CMK (cell line): Measurements from ENCODE around the gene SERINC5.
A peak's percentile ranks its signal among the peaks of the same experiment; 100 is the strongest.
"Not testable (repeated sequence)": the region's sequence is repeated elsewhere in the genome, so short reads cannot be mapped to it uniquely, and the experiment has no call there.

Source experiments
- DNase-seq: peaks from one replicate; pipeline ENCODE4 v3.0.0-alpha.2; 2010; ENCODE audit warnings: low read depth

The SERINC5 gene

DNA sequence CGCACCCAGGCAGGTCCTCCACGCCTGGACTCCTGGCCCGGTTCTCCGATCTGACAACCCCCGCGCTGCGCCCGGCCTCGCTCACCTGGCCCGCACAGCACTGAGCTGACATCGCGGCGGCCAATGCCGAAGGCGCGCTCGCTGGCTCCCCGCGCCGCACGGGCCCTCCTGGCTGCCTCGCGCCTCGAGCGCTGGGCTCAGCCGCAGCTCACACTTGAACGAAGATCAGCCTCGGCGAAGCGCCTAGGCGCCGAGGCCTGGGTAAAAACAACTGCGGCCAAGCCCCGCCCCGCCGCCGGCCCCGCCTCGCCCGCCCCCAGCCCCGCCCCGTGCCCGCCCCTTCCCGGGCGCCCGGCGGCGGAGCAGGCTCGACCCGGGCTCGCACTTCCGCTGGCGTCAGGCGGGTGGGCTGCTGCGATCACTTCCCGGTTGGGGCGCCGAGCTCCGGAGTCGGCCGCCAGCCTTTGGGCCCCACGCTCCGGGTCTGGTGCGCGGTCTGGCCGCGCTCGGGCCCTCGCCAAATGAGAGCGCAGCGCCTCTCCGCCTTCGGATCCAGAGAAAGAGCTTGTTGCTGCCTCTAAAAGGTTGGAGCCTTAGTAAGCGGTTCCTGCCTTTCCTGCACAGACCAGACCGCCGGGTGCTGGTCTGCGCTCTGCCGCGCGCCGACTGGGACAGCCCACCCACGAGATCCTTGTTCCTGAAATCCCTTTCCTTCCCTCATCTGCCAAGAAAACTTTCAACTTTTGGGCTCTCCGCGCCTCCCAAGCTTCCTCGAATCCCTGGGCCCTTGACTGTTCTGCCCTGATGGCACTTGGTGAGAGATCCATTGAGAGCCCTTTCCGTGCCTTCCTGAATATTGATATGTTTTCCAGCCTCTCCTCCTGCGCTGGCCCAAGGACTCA is at the start of gene SERINC5:
TSS of gene SERINC5 (minus strand) at position 238 of the 902 bp plus-strand sequence. CDS start at position 112, 126 bp downstream.
- peak; percentile 41 for DNase-seq

DNA sequence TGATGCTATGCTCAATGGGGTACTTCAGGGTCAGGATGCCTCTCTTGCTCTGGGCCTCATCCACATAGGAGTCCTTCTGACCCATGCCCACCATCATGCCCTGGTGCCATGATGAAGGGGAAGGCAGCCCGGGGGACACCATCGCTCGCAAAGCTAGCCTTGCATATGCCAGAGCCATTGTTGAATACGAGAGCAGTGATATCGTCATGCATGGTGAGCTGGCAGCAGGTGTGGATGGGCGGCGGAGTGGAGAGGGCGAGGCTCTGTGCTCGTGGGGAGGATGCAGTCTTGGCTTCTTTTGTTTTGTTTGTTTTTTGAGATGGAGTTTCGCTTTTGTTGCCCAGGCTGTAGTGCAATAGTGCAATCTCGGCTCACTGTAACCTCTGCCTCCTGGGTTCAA is 46.8 kb upstream of the SERINC5 start:
- no peak for DNase-seq

DNA sequence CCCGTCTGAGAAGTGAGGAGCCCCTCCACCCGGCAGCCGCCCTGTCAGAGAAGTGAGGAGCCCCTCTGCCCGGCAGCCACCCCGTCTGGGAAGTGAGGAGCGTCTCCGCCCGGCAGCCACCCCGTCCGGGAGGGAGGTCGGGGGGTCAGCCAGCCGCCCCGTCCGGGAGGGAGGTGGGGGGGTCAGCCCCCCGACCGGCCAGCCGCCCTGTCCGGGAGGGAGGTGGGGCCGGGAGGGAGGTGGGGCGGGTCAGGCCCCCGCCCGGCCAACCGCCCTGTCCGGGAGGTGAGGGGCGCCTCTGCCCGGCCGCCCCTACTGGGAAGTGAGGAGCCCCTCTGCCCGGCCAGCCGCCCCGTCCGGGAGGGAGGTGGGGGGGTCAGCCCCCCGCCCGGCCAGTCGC is 45.5 kb upstream of the SERINC5 start:
- not testable (repeated sequence) for DNase-seq

DNA sequence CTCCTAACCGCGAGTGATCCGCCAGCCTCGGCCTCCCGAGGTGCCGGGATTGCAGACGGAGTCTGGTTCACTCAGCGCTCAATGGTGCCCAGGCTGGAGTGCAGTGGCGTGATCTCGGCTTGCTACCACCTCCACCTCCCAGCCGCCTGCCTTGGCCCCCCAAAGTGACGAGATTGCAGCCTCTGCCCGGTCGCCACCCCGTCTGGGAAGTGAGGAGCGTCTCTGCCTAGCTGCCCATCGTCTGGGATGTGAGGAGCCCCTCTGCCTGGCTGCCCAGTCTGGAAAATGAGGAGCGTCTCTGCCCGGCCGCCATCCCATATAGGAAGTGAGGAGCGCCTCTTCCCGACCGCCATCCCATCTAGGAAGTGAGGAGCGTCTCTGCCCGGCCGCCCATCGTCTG is 44.9 kb upstream of the SERINC5 start:
- not testable (repeated sequence) for DNase-seq

DNA sequence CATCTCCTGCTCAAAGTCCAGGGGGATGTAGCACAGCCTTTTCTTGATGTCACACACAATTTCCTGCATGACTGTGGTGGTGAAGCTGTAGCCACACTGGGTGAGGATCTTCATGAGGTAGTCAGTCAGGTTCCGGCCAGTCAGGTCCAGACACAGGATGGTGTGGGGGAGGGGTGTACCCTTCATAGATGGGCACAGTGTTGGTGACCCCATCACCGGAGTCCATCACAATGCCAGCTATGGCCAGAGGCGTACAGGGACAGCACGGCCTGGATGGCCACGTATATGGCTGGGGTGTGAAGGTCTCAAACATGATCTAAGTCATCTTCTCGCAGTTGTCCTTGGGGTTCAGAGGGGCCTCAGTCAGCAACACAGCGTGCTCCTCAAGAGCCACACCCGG is 44.3 kb upstream of the SERINC5 start:
- DNase-seq, result no peak

DNA sequence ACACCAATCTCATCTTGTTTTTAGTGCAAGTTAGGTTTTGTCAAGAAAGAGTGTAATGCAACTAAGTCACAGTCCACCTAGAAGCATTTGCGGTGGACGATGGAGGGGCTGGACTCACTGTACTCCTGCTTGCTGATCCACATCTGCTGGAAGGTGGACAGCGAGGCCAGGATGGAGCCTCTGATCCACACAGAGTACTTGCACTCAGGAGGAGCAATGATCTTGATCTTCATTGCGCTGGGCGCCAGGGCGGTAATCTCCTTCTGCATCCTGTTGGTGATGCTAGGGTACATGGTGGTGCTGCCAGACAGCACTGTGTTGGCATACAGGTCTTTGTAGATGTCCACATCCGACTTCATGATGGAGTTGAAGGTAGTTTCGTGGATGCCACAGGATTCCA is 43.8 kb upstream of the SERINC5 start:
- DNase-seq, result no peak

DNA sequence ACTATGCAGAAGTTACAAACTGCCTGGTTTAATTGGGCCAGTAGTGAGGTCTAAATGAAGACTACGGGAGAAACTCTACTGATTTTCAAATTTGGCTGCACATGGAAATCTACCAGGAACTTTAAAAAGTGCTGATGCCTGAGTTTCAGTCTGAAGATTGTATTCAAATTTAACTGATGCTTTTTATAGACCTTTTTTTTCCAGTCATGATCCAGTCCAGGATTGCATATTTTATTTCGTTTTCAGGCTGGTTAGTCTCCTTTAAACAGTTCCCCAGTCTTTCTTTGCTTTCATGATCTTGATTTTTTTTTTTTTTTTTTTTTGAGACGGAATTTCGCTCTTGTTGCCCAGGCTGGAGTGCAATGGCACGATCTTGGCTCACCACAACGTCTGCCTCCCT is 40.3 kb upstream of the SERINC5 start:
- DNase-seq, result no peak

DNA sequence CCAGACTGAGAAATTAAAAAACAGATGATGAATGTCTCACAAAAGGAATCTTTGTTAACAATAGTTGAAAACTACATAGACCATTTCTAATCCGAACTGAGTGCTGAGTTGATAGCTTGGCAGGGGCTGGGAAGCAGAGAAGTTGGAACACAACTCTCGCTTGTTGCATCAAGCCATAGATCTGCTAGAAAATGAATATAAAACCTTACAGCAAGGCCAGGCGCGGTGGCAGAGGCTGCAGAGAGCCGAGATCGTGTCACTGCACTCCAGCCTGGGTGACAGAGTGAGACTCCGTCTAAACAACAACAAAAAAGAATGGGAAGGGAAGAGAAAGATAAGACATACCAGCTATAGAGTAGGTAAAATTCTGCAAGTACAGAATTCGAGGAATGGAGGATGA is 35.9 kb upstream of the SERINC5 start:
- DNase-seq, result no peak

DNA sequence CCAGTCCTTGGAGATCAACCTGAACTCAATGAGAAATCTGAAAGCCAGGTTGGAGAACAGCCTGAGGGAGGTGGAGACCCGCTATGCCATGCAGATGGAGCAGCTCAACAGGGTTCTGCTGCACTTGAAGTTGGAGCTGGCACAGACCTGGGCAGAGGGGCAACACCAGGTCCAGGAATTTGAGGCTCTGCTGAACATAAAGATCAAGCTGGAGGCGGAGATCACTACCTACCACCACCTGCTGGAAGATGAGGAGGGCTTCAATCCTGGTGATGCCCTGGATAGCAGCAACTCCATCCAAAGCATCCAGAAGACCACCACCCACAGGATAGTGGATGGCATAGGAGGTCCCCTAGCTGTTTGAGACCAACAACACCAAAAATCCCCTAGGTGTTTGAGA is 33.5 kb upstream of the SERINC5 start:
- no peak for DNase-seq

DNA sequence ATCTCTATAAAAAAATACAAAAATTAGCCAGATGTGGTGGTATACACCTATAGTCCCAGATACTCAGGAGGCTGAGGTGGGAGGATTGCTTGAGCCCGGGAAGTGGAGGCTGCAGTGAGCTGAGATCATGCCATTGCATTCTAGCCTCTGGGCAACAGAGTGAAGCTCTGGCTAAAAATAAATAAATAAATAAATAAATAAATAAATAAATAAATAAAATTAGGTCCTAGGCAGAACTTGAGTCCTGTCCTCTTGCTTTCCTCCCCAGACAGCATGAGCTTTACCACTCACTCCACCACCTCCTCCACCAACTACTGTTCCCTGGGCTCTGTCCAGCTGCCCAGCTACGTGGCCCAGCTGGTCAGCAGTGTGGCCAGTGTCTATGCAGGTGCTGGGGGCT is 32.3 kb upstream of the SERINC5 start:
- no peak for DNase-seq

DNA sequence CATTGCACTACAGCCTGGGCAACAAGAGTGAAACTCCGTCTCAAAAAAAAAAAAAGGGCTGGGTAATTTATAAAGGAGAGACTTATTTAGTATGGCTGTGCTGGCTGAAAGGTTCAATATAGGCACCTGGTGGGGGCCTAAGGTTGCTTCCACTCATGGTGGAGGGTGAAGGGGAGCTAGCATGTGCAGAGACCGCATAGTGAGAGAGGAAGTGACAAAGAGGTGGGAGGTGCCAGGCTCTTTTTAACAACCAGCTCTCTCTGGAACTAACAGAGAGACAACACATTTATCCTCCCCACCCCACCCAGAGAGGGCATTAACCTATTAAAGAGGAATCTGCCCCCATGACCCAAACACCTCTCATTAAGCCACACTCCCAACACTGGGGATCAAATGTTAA is 28.9 kb upstream of the SERINC5 start:
- DNase-seq, result no peak

DNA sequence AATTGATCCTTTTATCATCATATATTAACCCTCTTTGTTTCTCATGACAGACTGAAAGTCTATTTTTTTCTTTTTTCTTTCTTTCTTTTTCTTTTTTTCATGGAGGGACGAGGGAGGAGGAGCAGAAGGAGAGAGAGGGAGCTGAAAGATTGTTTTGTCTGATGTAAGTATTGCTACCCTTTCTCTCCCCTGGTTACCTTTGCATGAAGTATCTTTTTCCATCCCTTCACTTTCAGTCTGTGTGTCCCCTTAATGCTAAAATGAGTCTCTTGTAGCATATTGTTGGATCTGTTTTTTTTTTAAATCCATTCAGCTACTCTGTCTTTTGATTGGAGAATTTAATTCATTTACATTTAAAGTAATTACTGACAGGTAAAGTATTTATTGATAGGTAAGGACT is 27.5 kb upstream of the SERINC5 start:
- DNase-seq, result no peak

DNA sequence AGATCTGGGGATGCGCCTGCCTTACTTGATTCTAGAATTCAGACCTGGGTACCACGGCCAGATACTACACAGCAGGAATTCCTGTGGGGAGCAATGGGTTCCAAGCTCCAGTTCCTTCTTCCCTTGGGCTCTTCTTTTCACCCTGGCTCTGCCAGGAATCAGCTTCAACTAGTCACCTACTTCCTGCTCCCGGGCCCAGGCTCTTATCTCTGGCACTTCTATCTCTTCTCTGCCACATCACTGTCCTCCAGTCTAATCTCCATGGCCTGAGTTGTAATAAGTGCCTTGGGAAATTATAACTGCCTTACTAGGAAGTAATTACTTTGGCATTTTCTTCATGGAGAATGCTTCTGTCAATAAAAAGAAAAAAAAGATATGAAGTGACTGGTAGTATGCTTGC is 26.2 kb upstream of the SERINC5 start:
- no peak for DNase-seq

DNA sequence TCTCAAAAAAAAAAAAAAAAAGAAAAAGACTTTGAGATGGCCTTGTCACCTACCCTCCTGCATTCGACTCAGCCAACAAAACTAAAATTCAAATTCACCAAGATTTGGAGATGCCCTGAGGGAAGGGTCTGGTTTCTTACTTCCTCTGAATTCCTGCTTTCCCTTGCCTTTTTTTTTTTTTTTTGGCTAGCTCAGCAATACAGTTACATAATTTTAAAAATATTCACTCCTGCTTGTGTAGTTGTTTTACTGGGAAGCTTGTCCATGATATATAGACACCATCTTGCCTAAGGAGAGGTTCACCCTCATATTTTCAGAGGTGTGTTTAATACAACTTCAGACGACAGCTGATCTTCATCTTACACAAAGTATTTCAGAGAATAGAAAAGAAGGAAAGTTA is 21.3 kb upstream of the SERINC5 start:
- DNase-seq, result no peak

DNA sequence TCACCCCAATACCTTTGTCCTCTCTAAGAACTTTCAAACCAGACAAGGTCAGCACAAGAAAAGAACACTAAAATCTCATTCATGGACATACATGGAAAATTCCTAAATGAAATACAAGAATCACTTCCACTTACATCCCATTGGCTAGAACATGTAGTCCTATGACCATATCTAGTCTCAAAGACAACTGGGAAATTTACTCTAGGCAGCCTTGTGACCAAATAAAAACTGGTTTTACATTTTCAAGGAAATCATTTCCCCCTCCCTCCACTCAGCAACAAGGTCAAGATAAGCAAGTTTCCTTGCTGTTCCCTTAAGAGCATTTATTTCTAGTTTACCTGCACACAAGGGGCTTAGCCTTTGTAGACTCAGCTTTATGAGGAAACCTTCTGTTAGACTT is 20.3 kb upstream of the SERINC5 start:
- no peak for DNase-seq

DNA sequence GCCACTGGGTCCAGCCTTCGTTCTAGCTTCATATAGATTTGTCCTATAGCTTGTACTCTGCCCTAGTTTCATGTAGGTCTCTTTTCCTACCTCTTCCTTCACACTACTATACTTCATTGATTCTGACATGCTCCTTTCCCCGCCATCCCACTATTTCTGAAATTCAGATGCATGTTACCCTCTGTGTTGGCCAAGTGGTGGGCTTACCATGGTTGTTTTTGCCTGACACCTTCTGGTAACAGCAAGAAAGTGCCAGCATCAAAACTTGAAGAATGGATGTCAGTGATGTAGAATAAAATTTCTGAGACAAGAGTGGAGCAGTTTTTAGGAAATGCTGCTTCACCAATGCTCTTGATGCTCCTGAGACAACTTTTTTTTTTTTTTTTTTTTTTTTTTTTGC is 19.5 kb upstream of the SERINC5 start:
- DNase-seq, result no peak

DNA sequence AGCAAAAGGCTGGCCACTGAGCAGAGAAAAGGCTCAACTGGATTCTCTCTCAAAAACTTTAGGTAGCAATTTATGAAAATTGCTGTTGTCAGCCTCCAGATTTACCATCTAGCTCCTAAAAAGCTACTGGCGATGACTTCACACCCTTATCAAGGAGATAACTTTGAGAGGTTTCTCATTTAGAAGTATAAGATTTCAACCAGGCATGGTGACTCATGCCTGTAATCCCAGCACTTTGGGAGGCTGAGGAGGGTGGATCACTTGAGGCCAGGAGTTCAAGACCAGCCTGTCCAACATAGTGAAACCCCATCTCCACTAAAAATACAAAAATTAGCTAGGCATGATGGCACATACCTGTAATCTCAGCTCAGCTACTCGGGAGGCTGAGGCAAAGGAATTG is 14.7 kb upstream of the SERINC5 start:
- DNase-seq, result not testable (repeated sequence)

DNA sequence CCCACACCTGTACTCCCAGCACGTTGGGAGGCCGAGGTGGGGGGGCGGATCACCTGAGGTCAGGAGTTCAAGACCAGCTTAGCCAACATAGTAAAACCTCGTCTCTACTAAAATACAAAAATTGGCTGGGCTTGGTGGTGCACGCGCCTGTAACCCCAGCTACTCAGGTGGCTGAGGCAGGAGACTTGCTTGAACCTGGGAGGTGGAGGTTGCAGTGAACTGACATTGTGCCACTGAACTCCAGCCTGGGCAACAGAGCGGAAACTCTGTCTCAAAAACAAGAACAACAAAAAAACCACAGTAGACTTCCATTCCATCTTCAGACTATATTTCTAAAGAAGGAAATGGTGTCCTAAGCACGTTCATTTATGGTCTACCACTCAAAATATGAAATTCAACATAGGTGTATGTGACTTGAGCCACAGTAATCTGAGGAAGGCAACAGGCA is 14.2 kb upstream of the SERINC5 start:
- DNase-seq, result no peak

DNA sequence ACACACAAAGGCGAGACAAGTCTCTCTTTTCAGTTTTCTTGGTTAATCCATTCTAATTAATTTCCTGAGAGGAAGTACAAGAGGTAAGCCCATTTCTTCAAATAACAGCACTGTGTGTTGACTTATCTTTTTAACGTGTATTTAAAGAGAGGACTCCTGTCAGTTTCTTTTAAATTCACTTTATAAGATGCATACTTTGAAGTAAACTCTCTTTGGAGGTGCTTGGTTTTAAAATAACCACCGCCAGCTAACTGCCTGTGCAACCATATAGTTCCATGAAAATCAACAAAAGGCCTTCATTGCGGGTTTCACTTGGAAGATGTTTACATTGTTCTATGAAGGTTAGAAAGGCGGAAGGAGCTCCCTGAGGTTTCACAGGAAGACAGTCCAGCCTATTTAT is 13.1 kb upstream of the SERINC5 start:
- DNase-seq, result no peak

DNA sequence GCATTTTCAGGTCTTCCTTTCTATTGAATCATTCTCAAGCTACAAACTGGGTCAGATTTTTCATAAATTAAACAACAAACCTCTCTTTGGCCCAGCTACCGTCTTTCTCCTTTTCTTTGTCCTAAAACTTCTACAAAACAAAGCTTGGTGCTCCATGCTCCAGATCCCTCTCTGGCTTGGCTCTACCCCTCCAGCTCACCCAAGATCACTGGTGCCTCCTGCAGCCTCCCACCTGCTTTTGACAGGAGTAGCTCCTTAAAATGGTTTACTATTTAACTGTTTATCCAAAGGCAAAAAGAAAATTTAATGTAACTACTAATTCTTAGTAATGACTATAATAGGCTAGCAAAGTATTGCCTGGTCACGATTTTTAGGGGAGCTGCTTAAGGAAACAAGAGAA is 10.7 kb upstream of the SERINC5 start:
- no peak for DNase-seq

DNA sequence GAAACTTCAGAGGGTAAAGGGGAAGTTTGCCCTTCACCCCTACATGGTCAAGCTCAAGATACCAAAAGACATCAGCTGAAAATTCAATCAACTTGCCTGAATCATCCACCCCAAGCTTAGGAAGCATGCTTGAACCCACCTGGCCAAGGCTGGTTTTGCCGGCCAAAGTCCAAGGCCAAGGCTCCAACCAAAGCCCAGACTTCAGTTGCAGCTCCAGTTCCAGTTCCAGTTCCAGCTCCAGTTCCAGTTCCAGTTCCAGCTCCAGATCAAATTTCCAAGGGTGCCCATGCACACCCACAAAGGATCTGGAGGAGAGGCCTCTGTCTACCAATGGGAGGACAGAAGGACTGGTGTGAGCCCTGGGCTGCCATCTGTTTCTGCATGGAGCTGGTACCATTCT is 4.6 kb upstream of the SERINC5 start:
- no peak for DNase-seq

DNA sequence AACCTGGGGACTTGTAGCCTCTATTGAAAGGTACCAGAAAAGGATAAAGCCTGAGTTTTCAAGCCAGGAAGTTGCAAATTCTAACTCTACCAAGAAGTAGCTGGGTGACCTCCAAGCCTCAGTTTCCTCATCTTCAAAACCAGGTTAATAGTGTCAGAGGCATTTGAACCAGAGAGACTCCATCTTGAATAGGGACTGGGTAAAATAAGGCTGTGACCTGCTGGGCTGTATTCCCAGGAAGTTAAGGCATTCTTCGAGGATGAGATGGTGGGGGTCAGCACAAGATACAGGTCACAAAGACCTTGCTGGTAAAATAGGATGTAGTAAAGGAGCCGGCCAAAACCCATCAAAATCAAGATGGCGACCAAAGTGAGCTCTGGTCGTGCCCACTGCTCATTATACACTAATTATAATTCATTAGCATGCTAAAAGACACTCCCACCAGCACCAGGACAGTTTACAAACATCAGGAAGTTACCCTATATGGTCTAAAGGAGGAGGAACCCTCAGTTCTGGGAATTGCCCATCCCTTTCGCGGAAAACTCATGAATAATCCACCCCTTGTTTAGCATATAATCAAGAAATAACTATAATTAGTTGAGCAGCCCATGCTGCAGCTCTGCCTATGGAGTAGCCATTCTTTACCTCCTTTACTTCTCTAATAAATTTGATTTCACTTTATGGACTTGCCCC is 3.8 kb upstream of the SERINC5 start:
- no peak for DNase-seq

DNA sequence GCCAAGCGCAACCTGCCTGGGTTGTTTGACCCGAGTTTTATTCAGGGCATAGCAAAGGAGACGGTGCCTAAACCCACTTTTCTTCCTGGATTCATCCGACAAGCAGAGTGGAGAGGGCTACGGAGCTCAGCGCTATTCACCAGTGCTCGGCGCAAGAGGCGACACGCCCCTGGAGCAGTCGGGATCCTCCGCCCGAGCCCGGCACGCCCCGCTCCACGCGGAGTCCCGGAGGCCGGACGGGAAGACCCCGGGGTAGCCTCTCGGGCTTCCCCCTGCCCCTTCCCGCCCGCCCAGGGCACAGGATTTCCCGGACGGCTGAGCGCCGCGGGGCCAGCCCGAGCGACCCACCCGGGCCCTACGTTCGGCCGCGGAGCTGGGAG is 427 bp downstream of the SERINC5 start:
- DNase-seq, result no peak
